ENCODE results near the gene LGI1.

Gene LGI1

DNA sequence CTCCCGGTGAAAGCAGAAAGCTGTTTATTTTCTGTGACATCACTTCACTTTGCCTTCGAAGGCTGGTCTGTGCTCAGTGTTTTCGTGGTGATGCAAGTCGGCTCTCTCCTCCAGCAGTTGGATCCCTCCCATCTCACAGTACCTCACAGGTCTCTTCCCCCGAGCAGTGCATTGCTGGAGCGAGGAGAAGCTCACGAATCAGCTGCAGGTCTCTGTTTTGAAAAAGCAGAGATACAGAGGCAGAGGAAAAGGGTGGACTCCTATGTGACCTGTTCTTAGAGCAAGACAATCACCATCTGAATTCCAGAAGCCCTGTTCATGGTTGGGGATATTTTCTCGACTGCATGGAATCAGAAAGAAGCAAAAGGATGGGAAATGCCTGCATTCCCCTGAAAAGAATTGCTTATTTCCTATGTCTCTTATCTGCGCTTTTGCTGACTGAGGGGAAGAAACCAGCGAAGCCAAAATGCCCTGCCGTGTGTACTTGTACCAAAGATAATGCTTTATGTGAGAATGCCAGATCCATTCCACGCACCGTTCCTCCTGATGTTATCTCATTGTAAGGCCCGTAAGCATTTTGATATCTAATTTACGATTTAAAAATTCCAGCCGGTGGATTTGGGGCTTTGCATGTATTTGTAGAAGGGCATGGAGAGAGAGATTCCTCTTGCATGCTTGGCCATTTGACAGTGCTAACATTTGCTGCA, at the start of gene LGI1:
TSS of gene LGI1 (plus strand) at position 136 of the 707 bp plus-strand sequence. CDS start at position 345, 209 bp downstream.
- DNase-seq, result no peak

DNA sequence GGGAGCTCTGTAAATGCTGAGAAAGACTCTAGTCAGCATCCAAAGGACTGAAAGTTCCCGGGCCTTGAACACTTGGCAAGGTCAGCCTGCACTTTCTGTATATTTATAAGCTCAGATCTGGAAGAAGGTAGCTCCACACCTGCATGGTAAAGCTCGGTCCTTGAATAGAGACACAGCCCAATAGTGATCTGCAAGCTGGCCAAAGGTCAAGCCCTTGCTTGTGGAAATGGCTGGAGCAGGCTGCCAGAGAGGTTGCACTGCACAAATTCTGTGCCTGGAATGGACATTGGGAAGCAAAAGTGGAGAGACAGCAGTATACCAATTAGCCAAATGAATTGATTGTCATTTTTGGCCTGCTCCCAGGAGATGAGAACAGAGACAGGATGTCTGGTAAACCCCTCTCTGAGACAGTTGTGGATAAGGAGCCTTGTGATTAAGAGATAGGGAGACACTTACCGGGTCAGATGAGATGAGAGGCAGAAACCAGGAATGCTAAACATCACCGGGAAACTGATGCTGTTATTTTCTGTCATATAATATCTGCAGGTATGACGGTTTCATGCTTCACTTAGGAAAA, 47.3 kb upstream of the LGI1 start:
- peak; percentile 37 for DNase-seq

DNA sequence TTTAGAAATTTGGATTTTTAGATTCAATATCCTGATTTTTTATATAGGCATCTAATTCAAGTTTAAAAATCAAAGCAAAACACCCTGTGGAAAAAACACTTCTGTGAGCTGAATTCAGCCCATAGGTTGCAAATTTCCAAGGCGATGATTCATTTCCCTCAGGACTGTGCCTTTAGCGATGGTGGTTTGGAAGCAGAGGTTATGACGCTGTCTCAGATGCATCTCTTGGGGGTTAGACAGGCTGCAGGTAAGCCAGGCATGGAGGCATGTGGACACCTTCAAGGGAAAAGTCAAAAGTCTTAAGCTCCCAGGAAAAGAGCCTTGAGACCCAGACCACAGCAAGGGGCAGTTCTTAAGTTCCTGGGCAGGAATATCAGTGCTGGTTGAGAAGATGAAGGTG, 45.8 kb upstream of the LGI1 start:
- no peak for DNase-seq

DNA sequence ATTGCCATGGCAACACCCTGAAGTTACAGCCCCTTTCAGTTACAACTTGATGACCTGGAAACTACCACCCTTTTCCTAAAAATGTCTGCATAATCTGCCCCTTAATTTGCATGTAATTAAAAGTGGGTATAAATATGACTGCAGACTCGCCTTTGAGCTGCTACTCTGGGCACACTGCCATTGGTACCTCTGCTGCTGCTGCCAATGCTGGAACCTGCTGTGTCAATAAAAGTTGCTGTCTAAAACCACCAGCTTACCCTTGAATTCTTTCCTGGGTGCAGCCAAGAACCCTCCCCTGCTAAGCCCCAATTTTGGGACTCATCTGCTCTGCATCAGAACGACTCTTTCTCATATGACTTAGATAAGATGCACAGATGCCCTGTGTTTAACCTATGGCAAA, 45.1 kb upstream of the LGI1 start:
- no peak for DNase-seq

DNA sequence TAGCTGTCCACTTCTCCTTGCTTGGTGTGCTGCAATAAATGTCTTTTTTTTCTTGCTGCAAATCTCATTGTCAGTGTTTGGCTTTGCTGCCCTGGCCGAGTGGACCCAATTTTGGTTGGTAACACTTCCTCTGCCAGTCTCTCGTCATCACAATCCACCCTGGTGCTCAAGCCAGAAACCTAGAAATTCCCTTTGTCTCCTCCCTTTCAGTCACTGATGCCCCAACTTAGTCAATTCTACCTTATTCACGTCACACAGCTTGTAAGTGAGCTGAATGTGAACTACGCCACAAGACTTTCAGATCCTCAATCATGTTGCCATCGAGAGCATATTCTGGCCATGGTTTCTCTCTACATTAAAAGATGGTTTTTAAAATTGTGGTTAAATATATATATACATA, 42.4 kb upstream of the LGI1 start:
- no peak for DNase-seq

DNA sequence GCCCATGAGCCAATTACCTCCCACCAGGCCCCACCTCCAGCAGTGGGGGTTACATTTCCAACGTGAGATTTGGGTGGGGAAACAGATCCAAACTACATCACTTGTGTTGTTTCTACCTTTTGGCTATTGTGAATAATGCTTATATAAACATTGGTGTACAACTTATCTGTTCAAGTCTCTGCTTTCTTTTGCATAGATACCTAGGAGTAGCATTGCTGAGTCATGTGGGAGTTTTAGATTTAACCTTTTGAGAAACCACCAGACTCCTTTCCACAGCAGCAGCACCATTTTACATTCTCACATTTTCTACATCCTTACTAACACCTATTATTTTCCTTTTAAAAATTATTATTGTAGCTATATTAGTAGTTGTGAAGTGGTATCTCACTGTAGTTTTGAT, 41.0 kb upstream of the LGI1 start:
- DNase-seq, result no peak

DNA sequence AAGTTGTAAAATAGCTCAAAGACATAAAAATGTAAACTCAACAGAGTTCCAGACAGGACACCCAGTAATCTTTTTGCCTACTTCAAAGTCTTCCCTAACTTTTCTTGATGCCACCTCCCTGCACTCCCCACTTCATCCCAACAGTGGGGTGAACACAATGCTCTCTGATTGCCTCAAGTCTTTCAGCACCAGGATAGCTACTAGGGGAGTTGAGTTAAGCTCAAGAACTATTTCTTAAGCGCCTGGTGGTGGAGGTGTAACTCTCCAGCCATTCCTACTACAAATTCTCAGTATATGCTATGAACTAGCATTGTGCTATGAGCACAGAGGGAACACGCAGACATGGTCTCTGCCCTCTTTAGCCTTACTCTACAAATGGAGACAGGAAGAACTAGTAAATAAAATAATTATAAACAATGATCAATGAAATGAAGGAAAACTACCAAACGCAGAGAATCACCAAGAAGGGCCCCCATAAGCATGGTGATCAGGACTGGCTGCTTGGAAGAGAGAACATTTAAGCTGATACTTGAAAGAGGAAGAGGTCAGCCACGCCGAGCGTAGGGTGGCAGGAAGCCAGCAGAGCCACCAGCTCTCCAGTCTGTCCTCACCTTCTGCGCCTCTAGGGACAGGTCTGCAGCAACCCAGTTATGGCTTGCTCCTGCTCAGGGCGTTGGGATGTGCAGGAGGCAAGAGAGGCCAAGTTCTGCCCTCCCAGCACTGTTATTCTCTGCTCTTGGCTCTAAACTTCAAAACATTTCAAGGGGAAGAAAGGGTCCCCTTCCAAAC, 38.6 kb upstream of the LGI1 start:
- no peak for DNase-seq

DNA sequence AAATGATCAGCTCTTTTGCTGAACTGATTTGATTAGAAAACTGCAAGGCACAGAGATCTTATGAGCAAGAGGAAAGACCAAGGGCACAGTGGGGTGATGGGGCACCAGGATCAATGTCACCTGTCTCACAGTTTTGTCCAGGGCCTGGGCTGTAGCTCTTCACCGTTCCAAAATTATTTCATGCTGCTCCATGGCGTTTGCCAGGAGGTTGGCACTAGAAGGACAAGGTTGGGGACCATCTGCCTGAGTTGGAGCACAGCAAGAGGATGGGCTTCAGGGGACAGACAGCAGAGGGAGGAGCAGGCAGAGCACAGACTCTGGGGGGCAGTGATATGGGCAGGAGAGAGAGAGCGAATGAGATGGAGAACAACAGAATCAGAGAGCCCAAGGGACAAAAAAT, 37.8 kb upstream of the LGI1 start:
- no peak for DNase-seq

DNA sequence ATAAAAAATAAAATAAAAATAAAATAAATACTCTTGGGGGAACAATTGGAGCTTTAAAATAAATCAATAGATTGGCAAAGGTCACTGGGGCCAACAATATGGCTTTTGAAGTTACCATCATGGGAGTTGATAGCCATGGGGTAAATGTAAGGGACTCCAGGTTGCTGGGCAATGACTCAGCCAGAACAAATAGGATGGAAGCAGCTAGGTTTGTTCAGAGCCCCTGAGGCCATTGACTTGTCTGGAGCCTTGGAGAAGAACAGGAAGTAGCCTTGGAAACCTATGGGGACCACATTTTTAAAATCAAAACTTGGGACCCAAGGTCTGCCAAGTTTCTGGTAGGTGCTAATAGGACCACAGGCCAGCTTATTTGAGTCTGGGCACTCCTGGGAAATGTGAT, 35.2 kb upstream of the LGI1 start:
- DNase-seq, result no peak

DNA sequence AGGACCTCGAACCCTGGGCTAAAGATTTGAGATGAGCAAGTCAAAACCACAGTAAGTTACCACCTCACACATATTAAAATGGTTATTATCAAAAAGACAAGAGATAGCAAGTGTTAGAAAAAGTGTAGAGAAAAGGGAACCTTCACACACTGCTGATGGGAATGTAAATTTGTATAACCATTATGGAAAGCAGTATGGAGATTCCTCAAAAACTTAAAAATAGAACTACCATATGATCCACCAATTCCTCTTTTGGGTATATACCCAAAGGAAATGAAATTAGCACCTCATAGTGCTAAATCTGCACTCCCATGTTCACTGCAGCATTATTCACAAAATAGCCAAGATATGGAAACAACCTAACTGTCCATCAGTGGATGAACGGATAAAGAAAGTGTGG, 34.6 kb upstream of the LGI1 start:
- no peak for DNase-seq

DNA sequence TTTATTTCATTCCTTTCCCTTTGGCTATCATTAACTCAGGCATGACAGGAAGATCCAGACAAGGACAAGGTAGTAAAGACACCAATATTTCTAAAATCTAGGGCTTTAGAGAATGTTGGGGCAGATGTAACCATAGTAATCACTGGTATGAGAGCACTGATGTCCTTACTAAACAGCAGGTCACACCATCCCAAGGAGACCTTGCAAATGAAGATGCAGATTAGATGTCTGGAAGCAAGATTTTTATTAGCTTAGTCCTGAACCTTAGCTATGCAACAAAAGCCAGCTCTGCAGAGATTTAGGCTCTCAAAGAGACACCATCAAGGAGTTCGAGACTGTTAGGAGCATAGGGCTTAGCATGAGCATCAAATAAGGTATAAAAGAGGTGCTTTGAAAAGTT, 31.7 kb upstream of the LGI1 start:
- DNase-seq, result no peak

DNA sequence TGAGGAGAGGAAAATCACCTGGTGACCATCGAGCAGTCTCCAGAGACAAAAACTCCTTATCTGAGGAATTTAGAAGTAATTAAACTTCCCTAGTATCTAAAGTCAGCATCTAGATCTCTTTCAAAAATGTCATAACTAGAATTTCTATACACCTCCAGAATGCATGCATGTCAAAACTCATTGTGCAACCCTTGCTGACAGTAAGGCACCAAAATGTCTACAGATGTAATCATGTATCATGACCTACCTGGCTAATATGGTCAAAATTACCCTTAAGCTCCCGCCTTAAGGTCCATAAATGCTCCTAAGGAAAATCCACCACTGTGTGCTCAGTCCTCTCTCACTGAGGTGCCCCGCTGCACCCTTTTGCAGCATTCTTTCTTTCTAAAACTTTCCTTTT, 16.4 kb upstream of the LGI1 start:
- DNase-seq, result no peak

DNA sequence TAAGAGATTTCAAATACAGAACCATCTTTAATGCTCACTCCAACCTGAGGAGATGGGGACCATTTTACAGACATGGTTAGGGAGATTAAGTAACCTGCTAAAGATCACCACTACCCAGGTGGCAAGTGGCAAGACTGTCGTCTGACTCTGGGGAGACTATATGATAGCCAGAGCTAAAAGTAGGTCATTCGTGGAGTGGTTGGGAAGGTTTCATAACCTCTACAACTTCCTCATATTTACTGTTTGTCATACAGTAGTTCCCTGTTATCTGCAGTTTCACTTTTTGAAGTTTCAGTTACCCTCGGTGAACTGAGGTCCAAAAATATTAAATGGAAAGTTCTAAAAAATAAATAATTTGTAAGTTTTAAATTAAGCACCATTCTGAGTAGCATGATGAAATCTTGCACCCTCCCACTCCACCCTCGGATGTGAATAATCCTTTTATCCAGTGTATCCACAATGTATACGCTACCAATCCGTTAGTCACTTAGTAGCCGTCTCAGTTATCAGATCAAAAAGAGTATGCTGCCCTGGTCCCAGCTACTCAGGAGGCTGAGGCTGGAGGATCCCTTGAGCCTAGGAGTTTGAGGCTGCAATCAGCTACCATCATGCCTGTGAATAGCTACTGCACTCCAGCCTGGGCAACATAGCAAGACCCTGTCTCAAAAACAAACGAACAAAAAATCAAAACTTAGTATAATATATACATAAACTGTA, 14.9 kb upstream of the LGI1 start:
- no peak for DNase-seq

DNA sequence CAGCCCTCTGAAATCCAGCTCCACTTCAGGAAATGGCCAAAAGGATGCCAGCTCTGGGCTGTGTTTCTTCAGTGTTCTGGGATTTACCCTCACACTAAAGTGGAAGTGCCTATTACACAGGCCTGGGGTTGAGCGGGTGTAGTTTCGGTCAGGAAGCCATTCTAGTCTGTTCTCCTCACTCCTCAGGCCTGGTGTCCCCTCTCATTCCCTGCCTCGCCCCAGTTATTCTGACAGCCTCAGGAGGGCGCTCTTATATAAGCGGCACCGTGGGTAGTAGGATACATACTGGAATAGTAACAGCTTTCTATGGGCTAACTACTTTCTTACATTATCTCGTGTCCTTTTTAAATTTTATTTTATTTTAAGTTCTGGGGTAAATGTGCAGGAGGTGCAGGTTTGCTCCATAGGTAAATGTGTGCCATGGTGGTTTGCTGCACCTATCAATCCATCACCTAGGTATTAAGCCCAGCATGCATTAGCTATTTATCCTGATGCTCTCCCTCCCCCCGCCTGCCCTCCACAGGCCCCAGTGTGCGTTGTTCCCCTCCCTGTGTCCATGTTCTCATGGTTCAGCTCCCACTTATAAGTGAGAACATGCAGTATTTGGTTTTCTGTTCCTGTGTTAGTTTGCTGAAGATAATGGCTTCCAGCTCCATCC, 12.2 kb upstream of the LGI1 start:
- no peak for DNase-seq

DNA sequence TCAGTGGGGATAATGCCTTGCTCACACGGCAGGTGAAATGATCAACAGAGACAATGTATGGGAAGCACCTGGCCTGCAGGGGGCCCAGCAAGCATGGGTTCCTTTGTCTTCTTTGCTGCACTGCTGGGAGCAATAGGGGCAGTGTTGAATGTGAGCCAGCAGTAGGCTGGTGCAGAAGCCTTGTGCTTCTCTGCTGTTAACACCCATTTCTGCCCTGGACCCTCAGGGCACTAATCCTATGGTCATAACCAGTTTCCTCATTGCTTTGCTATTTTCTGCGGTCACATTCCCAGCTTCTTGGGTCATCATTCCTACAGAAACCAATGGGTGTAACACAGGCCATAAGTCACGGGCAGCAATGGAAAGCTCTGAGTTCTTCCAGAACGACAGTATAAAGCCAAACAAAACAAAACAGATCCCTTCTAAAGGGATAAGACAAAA, 10.9 kb upstream of the LGI1 start:
- DNase-seq, result no peak

DNA sequence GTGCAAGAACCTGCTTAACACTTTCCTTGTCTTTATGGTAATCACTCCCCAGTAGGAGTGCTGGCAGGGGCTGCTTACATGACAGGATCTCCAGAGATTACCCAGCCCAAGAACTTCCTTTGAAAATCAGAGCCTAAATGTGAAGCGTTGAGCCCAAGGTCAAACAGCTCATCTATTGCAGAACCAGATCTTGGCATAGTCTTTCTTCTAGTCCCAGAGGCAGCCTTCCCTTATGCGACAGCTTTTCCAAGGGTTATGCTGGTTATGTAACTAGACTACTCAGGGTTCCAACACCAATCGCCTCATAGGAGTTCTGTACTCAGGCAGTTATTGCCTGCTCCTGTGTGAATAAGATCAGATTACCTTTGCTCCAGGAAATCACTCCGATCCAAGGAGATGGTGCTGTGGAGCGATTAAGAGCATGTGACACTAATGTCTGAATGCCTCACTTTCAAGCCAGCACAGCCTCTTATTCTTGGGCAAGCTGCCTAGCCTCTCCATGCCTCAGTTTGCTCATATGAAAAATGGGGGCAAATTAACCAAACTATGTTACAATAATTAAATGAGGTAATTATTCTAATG, 8.4 kb upstream of the LGI1 start:
- DNase-seq, result peak; percentile 62

DNA sequence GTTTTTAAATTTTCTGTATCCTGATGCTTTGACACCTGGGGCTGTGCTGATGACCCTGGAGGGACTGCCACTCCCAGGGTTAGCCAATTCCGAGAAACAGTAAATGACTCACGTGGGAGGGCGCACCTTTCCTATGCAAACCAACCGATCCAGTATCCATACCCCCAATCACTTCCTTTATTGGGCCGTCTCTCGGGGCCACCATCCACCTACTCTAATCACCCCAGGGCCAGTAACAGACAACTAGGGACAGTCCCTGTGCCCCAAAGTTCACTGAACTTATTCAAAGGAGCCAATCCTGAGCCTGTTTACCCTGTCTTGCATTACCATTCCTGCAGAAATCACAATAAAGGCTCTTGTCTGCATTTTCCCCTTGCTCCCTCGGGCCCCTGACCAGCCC, 6.6 kb upstream of the LGI1 start:
- DNase-seq, result no peak

DNA sequence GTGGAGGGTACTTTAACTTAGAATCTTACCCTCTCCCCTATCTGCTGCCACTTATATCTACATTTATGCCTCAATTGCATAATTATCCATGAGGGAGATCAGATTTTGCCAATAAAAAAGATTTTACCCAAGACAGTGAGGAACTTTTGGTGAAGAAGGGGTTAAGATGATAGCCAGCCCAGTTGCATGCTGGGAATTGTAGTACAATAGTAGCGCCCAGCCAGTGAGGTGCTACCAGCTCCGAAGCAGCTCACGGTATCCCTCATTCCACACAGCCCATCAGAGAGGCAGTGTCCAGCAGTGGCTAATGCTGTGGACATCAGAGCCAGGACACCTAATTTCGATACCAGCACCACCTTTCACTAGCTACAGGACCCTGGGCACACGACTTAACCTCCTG, 5.9 kb upstream of the LGI1 start:
- DNase-seq, result no peak

DNA sequence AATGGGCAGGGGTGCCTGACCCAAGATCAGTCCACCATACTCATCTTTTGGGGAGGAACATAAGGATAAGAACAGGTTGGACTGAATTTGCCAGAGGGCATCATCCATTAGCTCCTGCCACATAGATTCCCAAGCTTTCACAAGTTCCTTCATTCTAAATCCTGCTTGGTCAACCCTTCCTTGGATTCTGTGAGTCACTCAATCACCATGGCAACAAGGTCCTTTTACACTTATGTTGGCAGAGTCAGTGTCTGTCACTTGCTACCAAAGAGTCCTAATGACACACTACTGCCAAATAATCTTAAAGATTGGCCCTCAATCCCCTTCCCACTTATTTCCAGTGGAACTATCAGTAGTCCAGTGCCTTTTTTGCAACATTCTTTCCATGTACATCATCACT, 5.0 kb upstream of the LGI1 start:
- DNase-seq, result no peak

DNA sequence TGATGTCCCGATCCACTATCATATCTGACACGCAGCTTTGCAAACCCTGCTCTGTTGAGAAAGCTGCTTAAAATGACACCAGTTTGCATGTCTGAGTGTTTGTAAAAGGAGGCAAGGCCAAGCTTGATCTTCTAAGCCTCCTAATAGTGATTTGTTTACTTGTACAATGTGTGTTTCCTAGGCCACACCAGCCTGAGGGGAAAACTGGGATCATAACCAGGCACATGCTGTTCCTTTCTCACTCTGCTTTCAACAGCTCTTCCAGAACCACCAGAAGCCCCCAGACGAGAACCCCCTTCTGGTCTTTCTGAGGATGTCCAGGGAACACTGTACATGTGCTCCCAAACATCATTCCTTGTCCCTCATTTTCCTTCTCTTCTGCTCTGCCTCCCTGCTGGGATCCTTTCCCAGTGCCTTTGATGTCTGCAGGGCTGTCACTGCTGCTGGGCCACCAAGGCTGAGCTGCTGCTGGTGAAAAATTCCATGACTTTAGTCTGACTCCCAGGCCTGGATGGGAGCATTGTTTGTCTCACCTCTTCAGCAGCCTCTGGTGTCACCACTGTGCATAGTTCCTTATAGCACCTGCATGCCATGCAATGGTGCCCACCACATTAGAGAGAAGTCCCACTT, 4.0 kb upstream of the LGI1 start:
- no peak for DNase-seq

DNA sequence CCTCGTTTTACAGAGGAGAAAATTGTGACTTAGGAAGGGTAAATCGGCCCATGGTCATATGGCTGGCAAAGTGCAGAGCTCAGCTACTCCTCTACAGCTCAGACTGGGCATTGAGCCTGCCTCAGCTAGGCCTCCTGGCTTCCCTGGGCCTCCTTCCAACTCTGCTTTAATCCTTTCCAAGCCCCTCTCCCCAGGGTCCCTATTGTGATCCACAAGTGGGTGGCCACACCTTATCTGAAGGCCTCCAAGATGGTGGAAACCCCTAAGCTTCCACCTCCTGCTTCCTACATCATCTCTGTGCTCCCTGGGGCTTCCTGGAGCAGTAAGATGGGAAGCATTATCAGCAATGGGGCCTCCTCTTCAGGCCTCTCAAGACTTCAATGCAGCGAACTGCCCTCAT, 3.0 kb upstream of the LGI1 start:
- DNase-seq, result no peak

DNA sequence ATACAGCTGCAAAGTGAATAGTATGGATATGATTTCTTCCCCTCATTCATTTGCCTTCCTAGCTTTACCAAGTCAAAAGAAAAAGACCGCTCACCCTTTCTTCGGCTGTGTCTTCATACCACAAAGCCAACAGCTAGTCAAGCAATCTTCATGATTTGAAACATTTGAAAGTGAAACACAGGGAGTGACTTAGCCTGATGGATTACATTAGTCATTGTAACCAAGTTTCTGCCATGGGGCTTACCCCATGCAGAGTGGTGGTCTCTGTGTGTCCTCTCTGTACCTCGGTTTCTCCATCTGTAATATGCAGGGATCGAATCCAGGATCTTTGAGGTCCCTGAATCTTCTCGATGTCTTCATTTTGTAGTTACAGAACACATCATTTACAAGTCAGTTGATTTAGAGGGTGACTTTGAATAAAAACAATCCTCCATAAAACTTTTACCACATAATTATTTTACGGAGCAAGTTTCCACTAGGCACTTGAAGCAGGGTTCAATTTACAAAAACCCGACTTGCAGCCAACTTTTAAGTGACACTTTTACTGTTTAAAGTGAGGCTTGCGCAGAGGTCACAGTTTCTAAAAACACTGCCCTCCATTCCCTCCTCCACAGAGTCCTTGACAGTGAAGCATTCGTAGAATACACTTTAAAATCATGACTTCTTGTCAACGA, 2.2 kb upstream of the LGI1 start:
- no peak for DNase-seq

Data from NCI-H2029 (cell line).